ENCODE data around the gene ZNF747. TPM values are rescaled to one million over a fixed set of nuclear protein-coding genes. Genes with fewer than 3 reads are reported as not detected.

The ZNF747 gene
- total RNA-seq, 1 donor from 2014 or later = 19.6 TPM

DNA sequence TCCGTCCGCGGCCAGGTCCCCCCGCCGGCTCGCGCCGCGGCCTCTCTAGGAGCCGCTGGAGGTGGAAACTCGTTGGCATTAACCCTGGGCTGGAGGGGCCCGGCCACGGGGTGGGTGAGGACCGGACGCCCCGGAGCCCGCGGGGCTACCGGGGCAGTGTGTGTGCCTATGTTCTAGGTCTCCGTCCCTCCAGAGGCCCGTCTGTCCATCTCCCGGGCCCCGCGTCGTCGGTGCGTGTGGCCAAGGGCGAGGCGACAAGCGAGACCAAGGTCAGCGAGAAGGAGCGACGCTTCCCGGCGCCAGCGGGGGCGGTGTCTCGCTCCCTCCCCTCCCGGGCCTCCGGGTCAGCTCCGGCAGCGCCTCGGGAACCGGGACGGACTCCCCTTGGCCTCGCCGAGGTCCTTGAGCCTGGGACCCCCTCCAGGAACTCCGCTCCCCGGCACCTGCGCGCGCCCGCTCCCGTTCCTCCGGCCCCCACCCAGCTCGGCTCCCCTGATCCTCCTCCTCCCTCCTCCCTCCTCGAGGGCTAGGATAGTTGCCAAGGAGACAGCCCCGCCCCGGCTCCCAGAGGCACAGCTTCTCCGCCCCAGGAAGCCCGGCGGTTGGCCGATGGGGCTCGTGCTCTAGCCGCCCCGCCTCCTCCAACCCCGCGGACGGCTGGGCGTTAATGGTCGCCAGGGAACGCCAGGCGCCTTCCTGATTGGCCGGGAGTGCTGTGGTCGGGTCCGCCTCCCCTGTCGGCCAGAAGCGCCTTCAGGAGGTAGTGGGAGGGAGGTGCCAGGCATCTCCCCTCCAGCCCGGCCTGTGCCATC, 7.6 kb downstream of the ZNF747 start:
- Histone ChIP-seq H3K4me3 (peak overlapping the region; percentile 86 to 92), H3K4me1 (peaks cover 0 to 6% of the 10 kb centered on the region in 2 donors), H3K36me3 (peaks cover 17% of the 10 kb centered on the region in 2 donors), H3K27me3 (no peaks in the 10 kb centered on the region), H3K9me3 (no peaks in the 10 kb centered on the region), H3K27ac (peak overlapping the region; percentile 93 to 96)
- intact Hi-C loops (cut with DNase I) = loop anchor here (1.0 to 5.0 kb wide), 10 partner anchors 32 to 172 kb away; partner anchors contain the start of genes CD2BP2, DCTPP1, FBRS and SEPHS2
- TF ChIP-seq, protein P1, sequence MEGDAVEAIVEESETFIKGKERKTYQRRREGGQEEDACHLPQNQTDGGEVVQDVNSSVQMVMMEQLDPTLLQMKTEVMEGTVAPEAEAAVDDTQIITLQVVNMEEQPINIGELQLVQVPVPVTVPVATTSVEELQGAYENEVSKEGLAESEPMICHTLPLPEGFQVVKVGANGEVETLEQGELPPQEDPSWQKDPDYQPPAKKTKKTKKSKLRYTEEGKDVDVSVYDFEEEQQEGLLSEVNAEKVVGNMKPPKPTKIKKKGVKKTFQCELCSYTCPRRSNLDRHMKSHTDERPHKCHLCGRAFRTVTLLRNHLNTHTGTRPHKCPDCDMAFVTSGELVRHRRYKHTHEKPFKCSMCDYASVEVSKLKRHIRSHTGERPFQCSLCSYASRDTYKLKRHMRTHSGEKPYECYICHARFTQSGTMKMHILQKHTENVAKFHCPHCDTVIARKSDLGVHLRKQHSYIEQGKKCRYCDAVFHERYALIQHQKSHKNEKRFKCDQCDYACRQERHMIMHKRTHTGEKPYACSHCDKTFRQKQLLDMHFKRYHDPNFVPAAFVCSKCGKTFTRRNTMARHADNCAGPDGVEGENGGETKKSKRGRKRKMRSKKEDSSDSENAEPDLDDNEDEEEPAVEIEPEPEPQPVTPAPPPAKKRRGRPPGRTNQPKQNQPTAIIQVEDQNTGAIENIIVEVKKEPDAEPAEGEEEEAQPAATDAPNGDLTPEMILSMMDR (IDR thresholded peaks at IDR 0.05) = peak; percentile 14 to 31 (median 28)
- DNase-seq (ENCODE audit: low spot score in 2 of 2) = peak; percentile 90 to 99

DNA sequence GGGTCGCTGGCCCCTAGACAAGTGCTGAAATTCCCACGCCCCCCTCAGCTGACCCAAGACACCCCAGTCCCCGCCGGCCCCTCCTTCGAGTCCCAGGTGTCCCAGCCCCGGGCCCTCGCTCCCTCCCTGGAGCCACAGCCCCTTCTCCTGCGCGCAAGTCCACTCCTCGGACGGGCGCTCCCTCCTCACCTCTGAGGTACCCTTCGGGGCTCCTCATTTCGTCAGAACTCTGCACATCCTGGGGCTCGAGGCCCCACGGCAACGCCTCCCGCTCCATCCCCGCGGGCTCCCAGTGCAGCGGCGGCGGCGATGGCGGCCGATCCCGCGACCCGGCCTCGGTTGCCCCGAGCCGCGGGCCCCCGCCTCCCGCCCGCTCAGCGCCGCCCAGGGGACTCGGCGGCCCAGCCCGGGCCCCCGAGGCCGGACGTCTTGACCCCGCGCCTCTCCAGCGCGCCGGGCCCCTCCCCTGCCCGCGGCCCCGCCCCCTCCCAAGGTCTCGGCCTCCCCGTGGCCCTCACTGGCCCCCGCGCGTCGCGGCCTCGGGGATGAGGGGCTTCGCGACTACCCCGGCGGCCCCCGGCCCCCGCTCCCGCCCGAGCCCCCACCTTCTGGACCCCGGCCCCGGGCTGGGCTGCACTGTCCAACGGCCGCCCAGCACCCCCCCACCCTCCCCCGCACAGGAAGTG, 8.4 kb downstream of the ZNF747 start, which contains the start of gene ZNF768:
Gene ZNF768 (minus strand): TSS at position 430 of the 686 bp plus-strand sequence. CDS start 153 bp downstream, at position 277.
- TF ChIP-seq, protein P1 (IDR thresholded peaks at IDR 0.05) = no peak
- peak within 1 kb of the TSS; percentile 93 to 96 for H3K27ac ChIP-seq

DNA sequence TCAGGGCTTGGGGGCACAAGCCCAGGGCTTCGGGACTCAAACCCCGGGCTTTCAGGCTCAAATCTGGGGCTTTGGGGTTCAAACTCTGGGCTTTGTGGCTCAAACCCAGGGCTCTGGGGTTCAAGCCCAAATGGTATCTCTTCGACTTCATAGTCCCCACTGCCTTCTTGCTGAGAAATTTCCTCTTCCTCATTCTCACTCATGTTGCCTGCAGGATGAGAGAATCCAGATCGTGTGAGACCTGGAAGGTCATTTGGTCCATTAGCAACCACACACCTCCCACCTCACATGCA, 8.9 kb downstream of the ZNF747 start:
- peak overlapping the region; percentile 86 to 92 for H3K4me3 ChIP-seq
- no peak for DNase-seq (ENCODE audit: low spot score in 2 of 2)
- H3K27me3 ChIP-seq = no peaks in the 10 kb centered on the region
- peaks cover 0 to 6% of the 10 kb centered on the region in 2 donors for H3K4me1 ChIP-seq
- TF ChIP-seq, protein P1 (IDR thresholded peaks at IDR 0.05) = no peak
- no peaks in the 10 kb centered on the region for H3K9me3 ChIP-seq
- peak overlapping the region; percentile 93 to 96 for H3K27ac ChIP-seq
- peaks cover 8 to 11% of the 10 kb centered on the region in 2 donors for H3K36me3 ChIP-seq
- intact Hi-C loops (cut with DNase I) = loop anchor here (1.0 to 5.0 kb wide), 9 partner anchors 33 to 173 kb away; partner anchors contain the start of genes CD2BP2, DCTPP1, SEPHS2 and SRCAP

More for the DNA sequence above, 8.4 kb downstream of the ZNF747 start, which contains the start of gene ZNF768:
- no peak for DNase-seq (ENCODE audit: low spot score in 2 of 2)
- Histone ChIP-seq H3K36me3 (peaks cover 10 to 15% of the 10 kb centered on the region in 2 donors), H3K4me3 (peak within 1 kb of the TSS; percentile 86 to 92), H3K9me3 (no peaks in the 10 kb centered on the region), H3K4me1 (peaks cover 0 to 6% of the 10 kb centered on the region in 2 donors), H3K27me3 (no peaks in the 10 kb centered on the region)
- intact Hi-C loops (cut with DNase I) = loop anchor here (1.0 to 5.0 kb wide), 9 partner anchors 33 to 173 kb away; partner anchors contain the start of genes CD2BP2, DCTPP1, SEPHS2 and SRCAP

DNA sequence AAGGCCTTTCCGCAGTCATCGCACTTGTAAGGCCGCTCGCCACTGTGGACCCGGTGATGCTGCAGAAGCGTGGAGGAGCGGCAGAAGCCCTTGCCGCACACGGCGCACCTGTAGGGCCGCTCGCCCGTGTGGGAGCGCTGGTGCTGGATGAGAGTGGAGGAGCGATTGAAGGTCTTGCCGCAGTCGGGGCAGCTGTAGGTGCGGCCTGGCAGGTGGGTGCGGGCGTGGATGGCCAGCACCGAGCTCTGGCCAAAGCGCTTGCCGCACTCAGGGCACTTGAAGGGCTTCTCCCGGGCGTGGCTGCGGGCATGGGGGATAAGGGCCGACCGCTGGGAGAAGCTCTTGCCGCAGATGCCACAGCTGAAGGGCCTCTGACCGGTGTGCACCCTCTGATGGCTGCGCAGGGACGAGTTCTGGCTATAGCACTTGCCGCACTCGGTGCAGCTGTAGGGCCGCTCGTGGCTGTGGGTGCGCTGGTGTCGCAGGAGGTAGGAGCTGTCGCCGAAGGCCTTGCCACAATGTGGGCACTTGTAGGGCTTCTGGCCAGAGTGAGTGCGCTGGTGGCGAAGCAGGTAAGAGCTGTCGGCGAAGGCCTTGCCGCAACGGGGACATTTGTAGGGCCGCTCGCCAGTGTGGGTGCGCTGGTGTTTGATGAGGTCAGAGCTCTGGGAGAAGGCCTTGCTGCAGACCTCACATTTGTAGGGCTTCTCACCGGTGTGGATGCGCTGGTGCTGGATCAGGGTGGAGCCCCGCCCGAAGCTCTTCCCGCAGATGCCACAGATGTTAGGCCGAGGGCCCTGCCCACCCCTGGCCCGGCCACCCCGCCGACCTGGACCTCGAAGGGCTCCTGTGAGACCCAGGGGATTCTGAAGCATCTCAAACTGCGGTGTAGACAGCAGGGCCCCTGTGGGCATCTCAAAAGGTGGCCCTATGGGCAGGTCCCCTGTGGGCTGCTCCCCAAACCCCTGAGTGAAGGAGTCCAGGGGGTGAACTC, 9.8 kb downstream of the ZNF747 start:
- Histone ChIP-seq H3K27me3 (no peaks in the 10 kb centered on the region), H3K27ac (no peak overlapping the region), H3K4me1 (peaks cover 0 to 6% of the 10 kb centered on the region in 2 donors), H3K9me3 (no peaks in the 10 kb centered on the region), H3K36me3 (peaks cover 8% of the 10 kb centered on the region in 2 donors), H3K4me3 (no peak overlapping the region)
- no peak for DNase-seq (ENCODE audit: low spot score in 2 of 2)
- TF ChIP-seq, protein P1 (IDR thresholded peaks at IDR 0.05) = no peak
- intact Hi-C loops (cut with DNase I) = loop anchor here (5.0 kb wide), 1 partner anchor 168 kb away; the partner anchor contains the start of gene CD2BP2
